ENCODE measurements around the gene RAD9A.

RAD9A gene

GRCh38 chr11:67393990-67394389, 2.2 kb downstream of the RAD9A start:
- Histone ChIP-seq H4K91ac (ENCODE audit: low read length) (no peak overlapping the region), H2AFZ (ENCODE audit: low read depth, low read length) (no peak overlapping the region), H3K4ac (ENCODE audit: low read depth in 1 of 2, low read length in 2 of 2) (no peak overlapping the region), H4K8ac (ENCODE audit: low read length) (no peak overlapping the region), H3K18ac (ENCODE audit: low read depth in 1 of 2, low read length in 2 of 2) (no peak overlapping the region), H3K4me3 (ENCODE audit: insufficient read depth in 1 of 2, low read depth in 1 of 2, low read length in 2 of 2) (no peak overlapping the region), H3K36me3 (ENCODE audit: control insufficient read depth in 1 of 2, insufficient read depth in 2 of 2, low read depth in 1 of 2, low read length in 2 of 2) (peaks cover 34 to 50% of the 10 kb centered on the region in 2 experiments), H2BK5ac (ENCODE audit: low read depth, low read length, poor library complexity, severe bottlenecking) (no peak overlapping the region), H3K27ac (ENCODE audit: low read length, poor library complexity, severe bottlenecking) (no peak overlapping the region), H3K14ac (ENCODE audit: low read length in 2 of 2) (no peak overlapping the region), H3K23ac (ENCODE audit: low read length in 2 of 2) (no peak overlapping the region), H3K9ac (ENCODE audit: low read length) (no peak overlapping the region), H2AK5ac (ENCODE audit: low read length, severe bottlenecking) (no peak overlapping the region), H3K4me1 (ENCODE audit: control insufficient read depth, insufficient read depth, low read depth, low read length) (peaks cover 25% of the 10 kb centered on the region), H2BK120ac (ENCODE audit: low read depth, low read length) (no peak overlapping the region), H2BK12ac (ENCODE audit: low read length in 2 of 2) (no peak overlapping the region), H3K4me2 (ENCODE audit: low read length, poor library complexity, severe bottlenecking) (no peak overlapping the region), H3K9me3 (ENCODE audit: control insufficient read depth, low read length) (no peaks in the 10 kb centered on the region), H3K79me1 (replicated peaks; ENCODE audit: low read length, poor library complexity, severe bottlenecking) (peaks cover 41% of the 10 kb centered on the region), H3K27me3 (ENCODE audit: control insufficient read depth in 1 of 2, insufficient read depth in 1 of 2, low read length in 2 of 2) (no peaks in the 10 kb centered on the region), H2BK15ac (ENCODE audit: low read depth, poor library complexity, severe bottlenecking) (no peak overlapping the region)
- DNase-seq = no peak
- WGBS = 94% methylated on average over 5 of the region's 5 CpGs

- Histone ChIP-seq H3K4me2 (ENCODE audit: low read length, poor library complexity, severe bottlenecking) (no peak overlapping the region), H3K4me3 (ENCODE audit: insufficient read depth in 1 of 2, low read depth in 1 of 2, low read length in 2 of 2) (no peak overlapping the region), H3K27ac (ENCODE audit: low read length, poor library complexity, severe bottlenecking) (no peak overlapping the region), H3K27me3 (ENCODE audit: control insufficient read depth in 1 of 2, insufficient read depth in 1 of 2, low read length in 2 of 2) (no peaks in the 10 kb centered on the region), H3K4ac (ENCODE audit: low read depth in 1 of 2, low read length in 2 of 2) (no peak overlapping the region), H3K4me1 (ENCODE audit: control insufficient read depth, insufficient read depth, low read depth, low read length) (peaks cover 37% of the 10 kb centered on the region), H3K79me1 (replicated peaks; ENCODE audit: low read length, poor library complexity, severe bottlenecking) (peaks cover 36% of the 10 kb centered on the region), H2BK12ac (ENCODE audit: low read length in 2 of 2) (peak overlapping the region in 1 of 2 experiments; percentile 1), H3K9ac (ENCODE audit: low read length) (no peak overlapping the region), H2AFZ (ENCODE audit: low read depth, low read length) (no peak overlapping the region), H2BK120ac (ENCODE audit: low read depth, low read length) (no peak overlapping the region), H4K8ac (ENCODE audit: low read length) (no peak overlapping the region), H3K36me3 (ENCODE audit: control insufficient read depth in 1 of 2, insufficient read depth in 2 of 2, low read depth in 1 of 2, low read length in 2 of 2) (peaks cover 46 to 64% of the 10 kb centered on the region in 2 experiments), H3K23ac (ENCODE audit: low read length in 2 of 2) (no peak overlapping the region), H3K18ac (ENCODE audit: low read depth in 1 of 2, low read length in 2 of 2) (no peak overlapping the region), H3K14ac (ENCODE audit: low read length in 2 of 2) (no peak overlapping the region), H3K9me3 (ENCODE audit: control insufficient read depth, low read length) (no peaks in the 10 kb centered on the region), H2AK5ac (ENCODE audit: low read length, severe bottlenecking) (no peak overlapping the region), H4K91ac (ENCODE audit: low read length) (peak overlapping the region; percentile 15), H2BK5ac (ENCODE audit: low read depth, low read length, poor library complexity, severe bottlenecking) (no peak overlapping the region), H2BK15ac (ENCODE audit: low read depth, poor library complexity, severe bottlenecking) (no peak overlapping the region)
- 96% methylated on average over 18 of the region's 19 CpGs for WGBS
- DNase-seq = no peak
Measured at GRCh38 chr11:67395555-67396258, 3.9 kb downstream of the RAD9A start.

GRCh38 chr11:67396259-67396581, 4.4 kb downstream of the RAD9A start:
- Histone ChIP-seq H3K4me3 (ENCODE audit: insufficient read depth in 1 of 2, low read depth in 1 of 2, low read length in 2 of 2) (no peak overlapping the region), H3K27ac (ENCODE audit: low read length, poor library complexity, severe bottlenecking) (no peak overlapping the region), H2BK15ac (ENCODE audit: low read depth, poor library complexity, severe bottlenecking) (no peak overlapping the region), H2BK5ac (ENCODE audit: low read depth, low read length, poor library complexity, severe bottlenecking) (no peak overlapping the region), H3K23ac (ENCODE audit: low read length in 2 of 2) (peak overlapping the region in 1 of 2 experiments; percentile 67), H3K79me1 (replicated peaks; ENCODE audit: low read length, poor library complexity, severe bottlenecking) (peaks cover 36% of the 10 kb centered on the region), H3K14ac (ENCODE audit: low read length in 2 of 2) (no peak overlapping the region), H2AFZ (ENCODE audit: low read depth, low read length) (no peak overlapping the region), H3K4me2 (ENCODE audit: low read length, poor library complexity, severe bottlenecking) (no peak overlapping the region), H2BK12ac (ENCODE audit: low read length in 2 of 2) (no peak overlapping the region), H3K36me3 (ENCODE audit: control insufficient read depth in 1 of 2, insufficient read depth in 2 of 2, low read depth in 1 of 2, low read length in 2 of 2) (peaks cover 46 to 64% of the 10 kb centered on the region in 2 experiments), H2AK5ac (ENCODE audit: low read length, severe bottlenecking) (no peak overlapping the region), H3K9ac (ENCODE audit: low read length) (no peak overlapping the region), H3K9me3 (ENCODE audit: control insufficient read depth, low read length) (no peaks in the 10 kb centered on the region), H4K91ac (ENCODE audit: low read length) (peak overlapping the region; percentile 54), H2BK120ac (ENCODE audit: low read depth, low read length) (no peak overlapping the region), H3K18ac (ENCODE audit: low read depth in 1 of 2, low read length in 2 of 2) (peak overlapping the region in 1 of 2 experiments; percentile 60), H3K4me1 (ENCODE audit: control insufficient read depth, insufficient read depth, low read depth, low read length) (peaks cover 35% of the 10 kb centered on the region), H4K8ac (ENCODE audit: low read length) (no peak overlapping the region), H3K4ac (ENCODE audit: low read depth in 1 of 2, low read length in 2 of 2) (no peak overlapping the region), H3K27me3 (ENCODE audit: control insufficient read depth in 1 of 2, insufficient read depth in 1 of 2, low read length in 2 of 2) (no peaks in the 10 kb centered on the region)
- DNase-seq = no peak
- 96% methylated on average over 7 of the region's 7 CpGs for WGBS

- Histone ChIP-seq H2BK15ac (ENCODE audit: low read depth, poor library complexity, severe bottlenecking) (no peak overlapping the region), H3K18ac (ENCODE audit: low read depth in 1 of 2, low read length in 2 of 2) (peak overlapping the region in 1 of 2 experiments; percentile 60), H3K27ac (ENCODE audit: low read length, poor library complexity, severe bottlenecking) (no peak overlapping the region), H3K4ac (ENCODE audit: low read depth in 1 of 2, low read length in 2 of 2) (peak overlapping the region in 1 of 2 experiments; percentile 61), H4K8ac (ENCODE audit: low read length) (peak overlapping the region; percentile 82), H2BK5ac (ENCODE audit: low read depth, low read length, poor library complexity, severe bottlenecking) (no peak overlapping the region), H3K9me3 (ENCODE audit: control insufficient read depth, low read length) (no peaks in the 10 kb centered on the region), H3K79me1 (replicated peaks; ENCODE audit: low read length, poor library complexity, severe bottlenecking) (peaks cover 36% of the 10 kb centered on the region), H2AK5ac (ENCODE audit: low read length, severe bottlenecking) (no peak overlapping the region), H3K9ac (ENCODE audit: low read length) (no peak overlapping the region), H3K4me1 (ENCODE audit: control insufficient read depth, insufficient read depth, low read depth, low read length) (peaks cover 35% of the 10 kb centered on the region), H3K4me3 (ENCODE audit: insufficient read depth in 1 of 2, low read depth in 1 of 2, low read length in 2 of 2) (peak overlapping the region in 1 of 2 experiments; percentile 10), H2BK120ac (ENCODE audit: low read depth, low read length) (no peak overlapping the region), H3K36me3 (ENCODE audit: control insufficient read depth in 1 of 2, insufficient read depth in 2 of 2, low read depth in 1 of 2, low read length in 2 of 2) (peaks cover 46 to 64% of the 10 kb centered on the region in 2 experiments), H2BK12ac (ENCODE audit: low read length in 2 of 2) (peak overlapping the region in 1 of 2 experiments; percentile 67), H4K91ac (ENCODE audit: low read length) (peak overlapping the region; percentile 54), H3K23ac (ENCODE audit: low read length in 2 of 2) (peak overlapping the region in 1 of 2 experiments; percentile 67), H3K14ac (ENCODE audit: low read length in 2 of 2) (no peak overlapping the region), H3K27me3 (ENCODE audit: control insufficient read depth in 1 of 2, insufficient read depth in 1 of 2, low read length in 2 of 2) (no peaks in the 10 kb centered on the region), H2AFZ (ENCODE audit: low read depth, low read length) (no peak overlapping the region), H3K4me2 (ENCODE audit: low read length, poor library complexity, severe bottlenecking) (no peak overlapping the region)
- 25% methylated on average over 9 of the region's 13 CpGs for WGBS
- DNase-seq = no peak
Measured at GRCh38 chr11:67396587-67397389, 5.0 kb downstream of the RAD9A start.
